GM21576 (cell line): ENCODE results near the gene ZNF469.

Source experiments
- ATAC-seq: cut with Tn5 transposase; IDR thresholded peaks from one replicate; pipeline ENCODE4 v1.9.1; 2021; ENCODE audit warnings: mild to moderate bottlenecking, moderate library complexity; ENCODE audit not compliant: unreplicated experiment

The ZNF469 gene

GRCh38 chr16:88423448-88423850, 40.7 kb downstream of the ZNF469 start:
- no peak for ATAC-seq

DNA sequence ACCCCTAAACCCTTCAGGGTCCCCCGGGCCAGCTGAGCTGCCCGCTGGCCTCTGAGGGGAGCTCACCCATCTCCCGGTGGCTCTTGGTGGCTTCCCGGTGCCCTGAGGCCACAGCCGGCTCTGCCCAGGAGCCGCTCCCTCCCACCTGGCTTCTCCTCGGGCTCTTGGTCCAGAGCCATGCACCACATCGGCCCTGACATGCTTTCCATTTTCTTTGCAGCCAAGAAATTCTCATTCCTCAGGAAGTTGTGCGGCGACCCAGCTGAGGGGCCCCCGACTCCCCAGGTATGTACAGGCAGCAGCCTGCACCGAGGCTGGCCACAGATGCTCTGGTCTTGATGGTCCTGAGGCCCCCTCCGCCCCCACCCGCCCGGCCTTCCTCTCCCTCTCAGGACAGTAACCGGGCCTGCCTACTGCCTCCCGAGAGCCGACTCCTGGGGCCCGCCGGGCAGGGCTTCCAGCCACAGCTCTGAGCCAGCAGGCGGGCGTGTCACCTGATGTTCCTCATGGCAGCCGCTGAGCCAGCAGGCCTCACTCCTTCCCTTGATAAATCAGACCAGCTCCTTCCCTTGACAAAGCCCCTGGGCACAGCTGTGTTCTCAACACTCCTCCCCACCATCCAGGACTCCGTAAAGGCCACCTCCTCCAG, 42.0 kb downstream of the ZNF469 start:
- ATAC-seq = no peak

- no peak for ATAC-seq
Observed at GRCh38 chr16:88426018-88426417, 43.3 kb downstream of the ZNF469 start.

DNA sequence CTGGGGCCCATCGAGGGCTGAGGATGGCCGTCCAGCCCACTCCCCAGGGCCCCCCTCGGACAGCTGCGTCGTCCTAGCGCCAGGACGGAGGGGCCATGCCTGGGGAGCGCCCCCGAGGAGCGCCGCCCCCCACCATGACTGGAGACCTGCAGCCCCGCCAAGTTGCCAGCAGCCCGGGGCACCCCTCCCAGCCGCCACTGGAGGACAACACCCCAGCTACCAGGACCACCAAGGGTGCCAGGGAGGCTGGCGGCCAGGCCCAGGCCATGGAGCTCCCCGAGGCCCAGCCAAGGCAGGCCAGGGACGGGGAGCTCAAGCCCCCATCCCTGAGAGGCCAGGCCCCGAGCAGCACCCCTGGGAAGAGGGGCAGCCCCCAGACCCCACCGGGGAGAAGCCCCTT, 44.6 kb downstream of the ZNF469 start:
- ATAC-seq = no peak

- ATAC-seq = no peak
Observed at GRCh38 chr16:88428156-88428555, 45.4 kb downstream of the ZNF469 start.

DNA sequence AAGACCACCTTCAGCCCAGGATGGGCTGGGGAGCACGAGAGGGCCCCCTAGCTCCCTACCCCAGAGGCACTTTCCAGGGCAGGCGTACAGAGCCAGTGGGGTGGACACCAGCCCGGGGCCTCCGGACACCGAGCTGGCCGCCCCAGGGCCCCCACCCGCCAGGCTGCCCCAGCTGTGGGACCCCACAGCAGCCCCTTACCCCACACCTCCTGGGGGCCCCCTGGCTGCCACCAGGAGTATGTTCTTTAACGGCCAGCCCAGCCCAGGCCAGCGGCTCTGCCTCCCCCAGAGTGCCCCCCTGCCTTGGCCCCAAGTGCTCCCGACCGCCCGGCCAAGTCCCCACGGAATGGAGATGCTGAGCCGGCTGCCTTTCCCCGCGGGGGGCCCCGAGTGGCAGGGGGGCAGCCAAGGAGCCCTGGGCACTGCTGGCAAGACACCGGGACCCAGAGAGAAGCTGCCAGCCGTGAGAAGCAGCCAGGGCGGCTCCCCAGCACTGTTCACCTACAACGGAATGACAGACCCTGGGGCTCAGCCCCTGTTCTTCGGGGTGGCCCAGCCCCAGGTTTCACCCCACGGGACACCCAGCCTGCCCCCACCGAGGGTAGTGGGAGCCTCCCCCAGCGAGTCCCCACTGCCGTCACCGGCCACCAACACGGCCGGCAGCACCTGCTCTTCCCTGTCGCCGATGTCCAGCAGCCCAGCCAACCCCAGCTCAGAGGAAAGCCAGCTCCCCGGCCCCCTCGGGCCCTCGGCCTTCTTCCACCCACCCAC, 46.0 kb downstream of the ZNF469 start:
- ATAC-seq = no peak

- ATAC-seq = no peak
Observed at GRCh38 chr16:88429387-88430184, 46.8 kb downstream of the ZNF469 start.

DNA sequence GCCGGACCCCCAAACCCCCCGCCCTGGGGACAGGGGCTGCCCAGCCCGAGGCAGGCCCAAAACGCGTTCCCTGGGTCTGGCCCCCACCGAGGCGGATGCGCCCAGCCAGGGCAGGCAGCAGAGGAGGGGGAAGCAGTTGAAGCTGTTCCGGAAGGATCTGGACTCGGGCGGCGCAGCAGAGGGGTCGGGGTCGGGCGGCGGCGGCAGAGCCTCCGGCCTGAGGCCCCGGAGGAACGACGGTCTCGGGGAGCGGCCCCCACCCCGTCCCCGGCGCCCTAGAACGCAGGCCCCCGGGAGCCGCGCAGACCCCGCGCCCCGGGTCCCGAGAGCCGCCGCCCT, 47.4 kb downstream of the ZNF469 start:
- no peak for ATAC-seq

- no peak for ATAC-seq
Observed at GRCh38 chr16:88430524-88431446, 48.0 kb downstream of the ZNF469 start.

DNA sequence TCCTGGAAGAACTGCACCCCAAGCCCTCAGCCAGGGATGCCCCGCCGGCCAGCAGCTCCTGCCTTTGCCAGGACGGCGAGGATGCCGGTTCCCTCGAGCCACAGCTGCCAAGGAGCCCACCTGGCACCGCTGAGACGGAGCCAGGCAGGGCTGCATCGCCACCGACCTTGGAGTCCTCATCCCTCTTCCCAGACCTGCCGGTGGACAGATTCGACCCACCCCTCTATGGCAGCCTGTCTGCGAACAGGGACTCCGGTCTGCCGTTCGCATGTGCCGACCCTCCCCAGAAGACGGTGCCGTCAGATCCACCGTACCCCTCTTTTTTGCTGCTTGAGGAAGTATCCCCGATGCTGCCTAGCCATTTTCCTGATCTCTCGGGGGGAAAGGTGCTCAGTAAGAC, 48.9 kb downstream of the ZNF469 start:
- no peak for ATAC-seq

DNA sequence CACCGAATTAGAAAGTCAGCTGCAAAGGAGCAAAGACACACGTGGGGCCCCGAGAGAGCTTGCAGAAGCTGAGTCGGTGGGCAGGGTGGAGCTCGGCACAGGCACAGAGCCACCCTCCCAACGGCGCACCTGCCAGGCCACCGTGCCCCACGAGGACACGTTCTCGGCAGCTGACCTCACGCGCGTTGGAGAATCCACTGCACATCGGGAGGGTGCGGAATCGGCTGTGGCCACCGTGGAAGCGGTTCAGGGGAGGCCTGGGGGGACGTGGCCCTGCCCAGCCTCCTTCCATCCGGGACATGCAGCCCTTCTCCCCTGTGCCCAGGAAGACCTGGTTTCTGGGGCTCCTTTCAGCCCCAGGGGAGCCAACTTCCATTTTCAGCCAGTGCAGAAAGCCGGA, 49.4 kb downstream of the ZNF469 start:
- no peak for ATAC-seq
